Placental epithelial cell (primary cell): ENCODE results near the gene UPK3BL1. TPM values are rescaled to one million over a fixed set of nuclear protein-coding genes. Genes with fewer than 3 reads are reported as not detected.

Source experiments
- small RNA-seq: library from RNA; depleted of rRNA; stranded (forward); fragments of <200 nt; gene quantifications from one replicate; pipeline ENCODE3, GENCODE V24; 2012
- total RNA-seq: library from RNA; depleted of rRNA; stranded (reverse); fragments of >200 nt; gene quantifications from 2 replicates; pipeline ENCODE4 v1.2.3, GENCODE V29; 2012

Gene UPK3BL1, protein sequence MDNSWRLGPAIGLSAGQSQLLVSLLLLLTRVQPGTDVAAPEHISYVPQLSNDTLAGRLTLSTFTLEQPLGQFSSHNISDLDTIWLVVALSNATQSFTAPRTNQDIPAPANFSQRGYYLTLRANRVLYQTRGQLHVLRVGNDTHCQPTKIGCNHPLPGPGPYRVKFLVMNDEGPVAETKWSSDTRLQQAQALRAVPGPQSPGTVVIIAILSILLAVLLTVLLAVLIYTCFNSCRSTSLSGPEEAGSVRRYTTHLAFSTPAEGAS
- 37.7 and 56.5 TPM in 2 replicates for total RNA-seq

DNA sequence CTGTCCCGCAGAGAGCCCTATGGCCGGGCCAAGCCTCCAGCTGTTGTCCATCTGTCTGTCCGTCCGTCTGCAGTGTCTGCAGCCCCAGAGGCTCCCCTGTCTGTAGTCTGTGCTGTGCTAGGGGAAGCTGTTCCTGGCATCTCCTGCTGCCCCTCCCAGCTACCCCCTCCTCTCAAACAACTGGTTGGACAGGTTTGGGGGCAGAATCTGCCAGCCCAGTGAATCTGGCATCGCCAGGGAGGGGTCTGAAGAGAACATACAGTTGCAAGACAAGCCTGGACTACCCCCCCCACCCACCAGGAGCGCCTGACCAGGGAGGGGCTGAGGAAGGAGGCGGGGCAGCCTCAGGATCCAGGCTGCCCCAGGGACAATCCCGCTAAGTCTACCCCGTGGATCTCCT, at the start of gene UPK3BL1:
Gene UPK3BL1 (minus strand): TSS at position 101 of the 400 bp plus-strand sequence. CDS start 50 bp downstream, at position 51.

DNA sequence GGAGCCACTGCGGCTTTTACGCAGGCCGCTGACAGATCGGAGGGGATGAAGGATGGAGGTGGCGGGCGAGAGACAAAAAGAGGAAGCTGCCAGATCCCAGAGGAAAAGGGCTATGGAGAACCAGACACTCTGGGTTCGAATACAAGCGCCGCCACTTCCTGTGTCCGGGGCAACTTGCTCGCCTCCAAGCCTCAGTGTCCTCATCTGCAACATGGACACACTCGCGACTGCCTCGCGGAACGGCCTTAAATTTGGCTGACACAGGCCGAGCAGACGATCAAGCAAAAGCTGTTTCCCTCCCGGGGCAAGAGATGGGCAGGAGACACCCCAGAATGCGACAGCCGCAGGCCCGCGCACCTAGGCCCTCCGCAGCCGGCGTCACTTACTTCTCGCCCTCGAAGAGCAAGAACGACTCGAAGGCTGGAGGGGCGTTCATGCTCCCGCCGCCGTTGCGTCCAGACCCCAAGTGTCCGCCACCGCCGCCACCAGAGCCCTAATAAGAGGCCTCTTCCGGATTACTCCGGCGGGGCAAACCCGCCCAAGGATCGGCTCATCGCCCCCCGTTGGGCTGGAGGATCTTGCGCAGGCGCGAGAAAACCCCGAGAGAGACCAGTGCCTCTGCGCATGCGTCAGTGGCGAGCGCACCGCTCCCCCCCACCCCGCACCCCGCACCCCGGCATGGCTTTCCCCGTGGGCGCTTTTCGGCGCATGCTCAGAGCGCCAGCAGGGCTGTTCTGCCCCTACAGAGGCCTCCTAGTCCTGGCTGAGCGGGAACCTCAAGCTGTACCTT, 28.8 kb upstream of the UPK3BL1 start, which contains the start of gene POLR2J2:
Gene POLR2J2 (minus strand): TSS at position 498 of the 790 bp plus-strand sequence. CDS start 62 bp downstream, at position 436.

DNA sequence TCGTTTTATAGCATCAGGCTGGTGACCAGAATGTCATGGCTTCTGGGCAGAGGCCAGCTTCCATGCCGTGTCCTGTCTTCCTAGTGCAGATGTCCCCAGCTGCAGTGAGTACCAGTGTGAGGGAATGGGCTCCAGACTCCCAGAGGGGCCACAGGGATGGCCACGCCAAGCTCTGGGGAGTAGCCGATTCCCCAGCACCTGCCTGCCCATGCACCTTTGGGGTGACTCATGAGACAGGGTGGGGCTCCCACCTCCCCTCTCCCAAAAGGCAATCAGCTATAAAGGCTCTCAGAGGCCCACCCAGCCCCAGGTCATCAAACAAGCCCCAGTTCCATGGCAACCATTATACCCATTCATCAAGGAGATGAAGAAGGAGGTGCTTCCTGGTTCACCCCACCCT, 7.3 kb upstream of the UPK3BL1 start, which contains the start of gene SPDYE2B:
Gene SPDYE2B (plus strand): TSS at position 396 of the 400 bp plus-strand sequence. CDS start 2,030 bp downstream, outside the sequence.

DNA sequence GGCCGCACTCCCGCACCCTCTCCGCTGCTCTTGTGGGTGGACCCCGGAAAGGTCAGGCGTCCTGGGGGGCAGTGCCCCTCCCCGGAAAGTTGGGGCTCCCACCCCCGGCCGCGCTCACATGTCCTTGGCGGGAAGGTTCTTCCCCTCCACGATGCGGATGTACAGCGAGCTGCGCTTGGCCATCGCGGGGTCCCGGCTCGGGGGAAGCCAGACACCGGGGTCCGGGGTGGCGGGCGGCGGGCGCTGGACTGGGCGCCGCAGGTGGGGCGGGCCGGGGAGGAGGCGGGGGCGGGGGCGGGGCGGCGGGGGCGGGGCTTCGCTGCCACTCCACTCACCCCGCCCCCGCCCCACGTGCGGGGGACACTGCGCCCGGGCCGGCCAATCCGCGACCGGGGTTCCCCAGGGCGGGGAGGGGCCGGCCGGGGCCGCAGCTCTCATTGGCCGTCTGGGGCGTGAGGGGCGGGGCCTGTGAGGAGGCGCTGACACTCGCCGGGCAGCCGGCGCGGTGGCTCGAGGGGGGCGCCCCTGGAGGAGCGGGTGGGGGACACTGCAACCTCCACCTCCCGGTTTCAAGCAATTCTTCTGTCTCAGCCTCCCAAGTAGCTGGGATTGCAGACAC, 26.0 kb downstream of the UPK3BL1 start, which contains the start of gene RASA4:
Gene RASA4 (minus strand): TSS at position 250 of the 619 bp plus-strand sequence. CDS start 67 bp downstream, at position 183.

Small RNA genes within 50 kb of the gene (small RNA-seq; reads per million reads assigned to genes)
- gene AC105052.3 (not detected), gene UPK3BL1 (not detected)

Other genes starting within 250 kb of the UPK3BL1 start
- 15.3 and 17.7 TPM in 2 replicates for gene PRKRIP1, start 246.4 kb downstream of the UPK3BL1 start, total RNA-seq
- 15.7 and 20.1 TPM in 2 replicates for gene ORAI2, start 209.2 kb downstream of the UPK3BL1 start, total RNA-seq
- 12.1 and 19.6 TPM in 2 replicates for gene ALKBH4, start 177.9 kb downstream of the UPK3BL1 start, total RNA-seq
- gene LRWD1, start 177.8 kb downstream of the UPK3BL1 start, total RNA-seq = 17.7 and 20.8 TPM in 2 replicates
- 25.5 and 28.5 TPM in 2 replicates for gene POLR2J, start 163.9 kb downstream of the UPK3BL1 start, total RNA-seq
- 0.65 and 2.0 TPM in 2 replicates for gene RASA4B, start 125.0 kb downstream of the UPK3BL1 start, total RNA-seq
- gene UPK3BL2, start 99.1 kb downstream of the UPK3BL1 start, total RNA-seq = 12.2 and 20.2 TPM in 2 replicates
- gene SPDYE2, start 91.6 kb downstream of the UPK3BL1 start, total RNA-seq = not detected in 2 replicates
- 27.9 and 60.4 TPM in 2 replicates for gene POLR2J3, start 70.2 kb downstream of the UPK3BL1 start, total RNA-seq
- 1.4 and 13.7 TPM in 2 replicates for gene RASA4, start 26.0 kb downstream of the UPK3BL1 start, total RNA-seq
- not detected in 2 replicates for gene SPDYE2B, start 7.5 kb upstream of the UPK3BL1 start, total RNA-seq
- 2.8 and 6.7 TPM in 2 replicates for gene POLR2J2, start 28.9 kb upstream of the UPK3BL1 start, total RNA-seq
- 15.4 and 16.1 TPM in 2 replicates for gene FAM185A, start 106.2 kb upstream of the UPK3BL1 start, total RNA-seq